Endothelial cell of umbilical vein (primary cell): ENCODE measurements around the gene DCP2. TPM values are rescaled to one million over a fixed set of nuclear protein-coding genes. Genes with fewer than 3 reads are reported as not detected.

Experiments used
- BruUV-seq: library from RNA; stranded (reverse); fragments of 400-500 nt; replicated peaks from 2 replicates; lab custom pipeline; 2021; lab: Mats Ljungman, UMichigan
- CTCF ChIA-PET: fragments of 300-600, 350-600 bp; sonication (Branson Sonifier 250); formaldehyde crosslinking; loops from one replicate; lab custom pipeline; 2021; ENCODE audit warnings: antibody characterized with exemption, inconsistent platforms; lab: Charles Lee
- POLR2A ChIA-PET: fragments of 300-600, 350-600 bp; sonication (Branson Sonifier 250); formaldehyde crosslinking; loops from one replicate; lab custom pipeline; 2021; ENCODE audit warnings: antibody characterized with exemption, inconsistent platforms; lab: Charles Lee
- DNase-seq: peaks from one replicate; pipeline ENCODE4 v3.0.0-alpha.2; 2011; ENCODE audit warnings: low read depth, low spot score
- FAIRE-seq: peaks from 2 replicates; lab custom pipeline; 2011; peaks lifted over from hg19 to GRCh38; lab: Jason Lieb, UNC
- H2AFZ ChIP-seq: 2 replicates; pipeline ENCODE4 v1.6.0; 2012; ENCODE audit warnings: low read depth, low read length, control low read depth, inconsistent platforms
- H3K27ac ChIP-seq: 2 replicates; pipeline ENCODE4 v1.5.1; 2011; ENCODE audit warnings: low read depth, mild to moderate bottlenecking, control low read depth, low read length, moderate library complexity; ENCODE audit not compliant: insufficient read depth
- H3K27me3 ChIP-seq, 2 experiments: 2 replicates each; pipeline versions ENCODE4 v1.6.0 to v1.6.1; 2011; ENCODE audit warnings: low read length in 2 of 2, mixed read lengths in 1 of 2; ENCODE audit not compliant: control insufficient read depth in 2 of 2, insufficient read depth in 2 of 2
- H3K36me3 ChIP-seq, 2 experiments: 2 replicates in 1 of 2; 3 replicates in 1 of 2; pipeline ENCODE4 v1.5.1; 2011; ENCODE audit warnings: low read length in 2 of 2, mild to moderate bottlenecking in 1 of 2, moderate library complexity in 1 of 2; ENCODE audit not compliant: control insufficient read depth in 2 of 2, insufficient read depth in 2 of 2; ENCODE audit errors: extremely low read depth in 1 of 2
- H3K4me1 ChIP-seq: 3 replicates; pipeline ENCODE4 v1.5.1; 2011; ENCODE audit warnings: mild to moderate bottlenecking, low read length; ENCODE audit not compliant: control insufficient read depth, insufficient read depth; ENCODE audit errors: extremely low read depth
- H3K4me2 ChIP-seq: 2 replicates; pipeline ENCODE4 v1.6.1; 2011; ENCODE audit warnings: low read length, control low read depth, mixed read lengths; ENCODE audit not compliant: insufficient read depth
- H3K4me3 ChIP-seq, 3 experiments: fragments of 200-600 bp in 1 of 3; sonication (generic), shearing (Covaris generic) in 1 of 3; replicated peaks in 1 of 3; 2 replicates each; pipeline ENCODE4 v1.5.1; 2011 to 2016; ENCODE audit warnings: control low read depth in 3 of 3, low read length in 3 of 3, mild to moderate bottlenecking in 2 of 3, inconsistent platforms in 1 of 3, low read depth in 1 of 3, moderate library complexity in 1 of 3; ENCODE audit not compliant: insufficient read depth in 1 of 3
- H3K79me2 ChIP-seq: 2 replicates; pipeline ENCODE4 v1.6.0; 2012; ENCODE audit warnings: low read length, inconsistent platforms; ENCODE audit not compliant: control insufficient read depth, insufficient read depth
- H3K9ac ChIP-seq: replicated peaks from 2 replicates; pipeline ENCODE3; 2011; ENCODE audit warnings: low read length, control low read depth; ENCODE audit not compliant: insufficient read depth; ENCODE audit errors: extremely low read depth
- H3K9me1 ChIP-seq: replicated peaks from 3 replicates; pipeline ENCODE4 v1.6.0; 2011; ENCODE audit warnings: mild to moderate bottlenecking, low read length; ENCODE audit not compliant: control insufficient read depth, insufficient read depth; ENCODE audit errors: extremely low read depth
- H3K9me3 ChIP-seq: replicated peaks from 2 replicates; pipeline ENCODE4 v1.5.1; 2012; ENCODE audit warnings: low read length, inconsistent platforms; ENCODE audit not compliant: control insufficient read depth, insufficient read depth
- H4K20me1 ChIP-seq: replicated peaks from 2 replicates; pipeline ENCODE3; 2011; ENCODE audit warnings: mild to moderate bottlenecking, low read length; ENCODE audit not compliant: control insufficient read depth, insufficient read depth; ENCODE audit errors: extremely low read depth
- EZH2 ChIP-seq: IDR thresholded peaks from 2 replicates; pipeline ENCODE4 v1.6.1; 2012; ENCODE audit warnings: borderline replicate concordance, low read depth, mild to moderate bottlenecking, moderate library complexity, low read length, inconsistent platforms; ENCODE audit not compliant: severe bottlenecking
- FOS ChIP-seq: IDR thresholded peaks from 2 replicates; pipeline ENCODE4 v1.6.1; 2011; ENCODE audit warnings: mild to moderate bottlenecking, low read length, moderate library complexity, borderline replicate concordance; ENCODE audit not compliant: insufficient read depth
- GATA2 ChIP-seq: IDR thresholded peaks from 2 replicates; pipeline ENCODE4 v1.7.0; 2011; ENCODE audit warnings: low read depth, mild to moderate bottlenecking, moderate library complexity, mixed read lengths, low read length; ENCODE audit not compliant: insufficient read length, insufficient read depth
- JUN ChIP-seq: IDR thresholded peaks from 2 replicates; pipeline ENCODE4 v1.6.1; 2011; ENCODE audit warnings: borderline replicate concordance, low read depth; ENCODE audit not compliant: insufficient read length, insufficient read depth
- MYC ChIP-seq: IDR thresholded peaks from one replicate; pipeline ENCODE4 v1.6.1; 2011; ENCODE audit warnings: mild to moderate bottlenecking, low read depth, low read length
- POLR2A ChIP-seq: IDR thresholded peaks from 2 replicates; pipeline ENCODE4 v1.6.1; 2012; ENCODE audit warnings: low read depth, mild to moderate bottlenecking, control low read depth, low read length
- POLR2AphosphoS5 ChIP-seq: IDR thresholded peaks from 2 replicates; pipeline ENCODE4 v1.6.1; 2012; ENCODE audit warnings: low read depth, mild to moderate bottlenecking, control low read depth, low read length, moderate library complexity; ENCODE audit not compliant: insufficient read depth
- dilution Hi-C: fragments of 300-500 bp; cut with MboI; formaldehyde crosslinking; loops from one replicate; pipeline ENCODE4 v1.15.0; 2019; ENCODE audit warnings: low sequenced_read_pairs; ENCODE audit not compliant: extremely low pct_ligation_motif_present
- intact Hi-C: fragments of 100-400 bp; cut with micrococcal nuclease; formaldehyde crosslinking; loops from one replicate; pipeline ENCODE4 v1.10.0; 2022
- polyA plus RNA-seq, 4 experiments: library from polyadenylated mRNA; depleted of rRNA in 3 of 4; stranded (reverse) in 3 of 4; unstranded in 1 of 4; fragments of >200 nt; gene quantifications; 2 replicates each; pipeline versions ENCODE4 v1.2.1 to v1.2.3, GENCODE V29; 2011 to 2012; ENCODE audit warnings: missing spikeins in 1 of 4
- total RNA-seq: library from RNA; stranded (reverse); gene quantifications from 2 replicates; pipeline ENCODE4 v1.2.3, GENCODE V29; 2021
- TF ChIP-seq, protein P1 (sequence below): IDR thresholded peaks from 2 replicates; pipeline ENCODE4 v1.6.1; 2011; ENCODE audit not compliant: insufficient read depth, insufficient read length
- TF ChIP-seq, protein P2 (sequence below), 2 donors: IDR thresholded peaks; 1 replicate in 1 of 2; 2 replicates in 1 of 2; pipeline ENCODE4 v1.5.1; 2011; ENCODE audit warnings: low read length in 2 of 2, mild to moderate bottlenecking in 2 of 2, moderate library complexity in 2 of 2, control low read depth in 1 of 2, inconsistent platforms in 1 of 2, low read depth in 1 of 2; ENCODE audit not compliant: insufficient read depth in 1 of 2; ENCODE audit errors: extremely low read depth in 1 of 2

DCP2 gene
- total and polyA plus RNA-seq, 2 donors (not counting 3 experiments of a cell fraction or from before 2014, with no cell fraction given) = 11.3 to 60.0 TPM

DNA sequence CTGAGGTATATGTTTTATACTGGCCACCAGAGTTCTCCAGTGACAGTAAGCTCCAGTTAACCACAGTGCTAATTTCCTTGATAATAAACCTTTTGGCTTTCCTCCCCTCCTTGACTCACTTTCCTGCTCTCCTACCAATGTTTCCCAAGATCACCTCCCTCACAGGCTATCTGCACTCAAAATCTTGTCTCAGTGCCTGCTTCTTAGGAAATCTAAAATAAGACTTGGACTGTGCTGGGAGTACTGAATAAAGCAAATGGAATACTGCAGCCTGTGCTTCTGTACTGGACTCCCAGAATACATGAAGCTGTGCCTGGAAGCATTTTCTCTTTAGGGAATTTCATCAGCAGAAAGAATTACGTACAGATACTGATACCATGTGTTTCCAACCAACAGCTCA, 1.7 kb upstream of the DCP2 start:
- Histone ChIP-seq H3K9me3 (no peaks in the 10 kb centered on the region), H3K27ac (no peak overlapping the region), H3K9ac (no peak overlapping the region), H3K79me2 (peaks cover 33% of the 10 kb centered on the region), H3K27me3 (no peaks in the 10 kb centered on the region), H2AFZ (peak overlapping the region; percentile 38), H3K4me1 (peaks cover 21% of the 10 kb centered on the region), H4K20me1 (peaks cover 3% of the 10 kb centered on the region), H3K36me3 (no peaks in the 10 kb centered on the region), H3K9me1 (no peaks in the 10 kb centered on the region), H3K4me2 (no peak overlapping the region), H3K4me3 (no peak overlapping the region)
- CTCF ChIA-PET = interaction anchor here (0.9 to 1.9 kb wide), 4 partner anchors 17 to 631 kb away, joined by 3 to 12 read pairs (median 3); no protein-coding TSS in a partner anchor
- dilution Hi-C loops = no loop called here
- TF ChIP-seq GATA2 (peak; percentile 27), FOS (no peak)
- DNase-seq (no peak), FAIRE-seq (no peak)
- intact Hi-C loops = no loop called here
- BruUV-seq = no TSS peak
- POLR2A ChIA-PET = no interaction called here

DNA sequence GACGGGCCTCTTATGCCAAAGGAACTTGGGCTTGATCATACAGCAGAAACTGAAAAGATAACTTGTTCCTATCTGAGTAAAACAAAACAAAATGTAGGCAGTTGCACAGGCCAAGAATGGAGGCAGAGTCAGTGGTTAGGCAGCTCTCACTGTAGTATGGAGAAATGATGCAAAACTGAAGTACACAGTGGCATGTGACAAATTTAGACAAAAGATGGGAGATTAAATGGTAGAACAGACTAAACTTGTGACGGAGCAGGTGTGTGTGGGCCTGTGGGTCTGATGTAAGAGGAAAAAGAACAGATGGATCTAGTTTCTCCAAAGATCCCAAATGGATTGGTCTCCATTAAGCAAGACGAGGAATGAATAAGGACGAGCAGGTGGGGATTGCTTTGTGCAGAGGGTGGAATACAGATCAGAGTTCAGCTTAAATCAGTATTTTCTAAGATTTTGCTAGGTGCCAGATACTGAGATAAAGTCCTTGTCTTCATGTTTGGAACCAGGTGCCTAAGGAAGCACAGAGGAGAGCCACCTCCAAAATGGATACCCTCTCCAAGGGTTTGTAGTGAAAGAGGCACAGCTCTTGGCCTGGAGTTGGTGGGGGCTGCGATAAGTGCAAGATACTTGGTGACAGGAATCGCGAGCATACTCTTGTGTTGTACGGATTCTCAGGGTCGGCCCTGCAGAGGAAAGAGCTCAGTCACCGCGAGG, 722 bp upstream of the DCP2 start:
- dilution Hi-C loops = no loop called here
- TSS peak; percentile 60 for BruUV-seq
- H3K79me2 ChIP-seq = peaks cover 42% of the 10 kb centered on the region
- TF ChIP-seq, protein P1, sequence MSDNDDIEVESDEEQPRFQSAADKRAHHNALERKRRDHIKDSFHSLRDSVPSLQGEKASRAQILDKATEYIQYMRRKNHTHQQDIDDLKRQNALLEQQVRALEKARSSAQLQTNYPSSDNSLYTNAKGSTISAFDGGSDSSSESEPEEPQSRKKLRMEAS = no peak
- TF ChIP-seq EZH2 (no peak), MYC (no peak), FOS (no peak), JUN (no peak), POLR2A (no peak), POLR2AphosphoS5 (no peak), GATA2 (no peak)
- TF ChIP-seq, protein P2, sequence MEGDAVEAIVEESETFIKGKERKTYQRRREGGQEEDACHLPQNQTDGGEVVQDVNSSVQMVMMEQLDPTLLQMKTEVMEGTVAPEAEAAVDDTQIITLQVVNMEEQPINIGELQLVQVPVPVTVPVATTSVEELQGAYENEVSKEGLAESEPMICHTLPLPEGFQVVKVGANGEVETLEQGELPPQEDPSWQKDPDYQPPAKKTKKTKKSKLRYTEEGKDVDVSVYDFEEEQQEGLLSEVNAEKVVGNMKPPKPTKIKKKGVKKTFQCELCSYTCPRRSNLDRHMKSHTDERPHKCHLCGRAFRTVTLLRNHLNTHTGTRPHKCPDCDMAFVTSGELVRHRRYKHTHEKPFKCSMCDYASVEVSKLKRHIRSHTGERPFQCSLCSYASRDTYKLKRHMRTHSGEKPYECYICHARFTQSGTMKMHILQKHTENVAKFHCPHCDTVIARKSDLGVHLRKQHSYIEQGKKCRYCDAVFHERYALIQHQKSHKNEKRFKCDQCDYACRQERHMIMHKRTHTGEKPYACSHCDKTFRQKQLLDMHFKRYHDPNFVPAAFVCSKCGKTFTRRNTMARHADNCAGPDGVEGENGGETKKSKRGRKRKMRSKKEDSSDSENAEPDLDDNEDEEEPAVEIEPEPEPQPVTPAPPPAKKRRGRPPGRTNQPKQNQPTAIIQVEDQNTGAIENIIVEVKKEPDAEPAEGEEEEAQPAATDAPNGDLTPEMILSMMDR (IDR thresholded peaks at IDR 0.05; ENCODE audit: extremely low read depth in 1 of 2, insufficient read depth in 1 of 2, low read depth in 1 of 2, low read length in 2 of 2) = no peak
- H3K27me3 ChIP-seq = no peaks in the 10 kb centered on the region
- H2AFZ ChIP-seq = peak overlapping the region; percentile 82
- intact Hi-C loops = loop anchor here (1.0 kb wide), 4 partner anchors 12 to 537 kb away; partner anchors contain the start of genes REEP5 and YTHDC2
- no peaks in the 10 kb centered on the region for H3K9me3 ChIP-seq
- ChIA-PET CTCF (interaction anchor here (0.6 to 1.9 kb wide), 11 partner anchors 11 to 630 kb away, joined by 3 to 12 read pairs (median 3); partner anchors contain the start of gene SRP19), POLR2A (interaction anchor here (0.6 to 1.3 kb wide), 3 partner anchors 32 to 538 kb away, joined by 3 to 5 read pairs (median 3); partner anchors contain the start of gene YTHDC2)
- H3K4me3 ChIP-seq = peak overlapping the region in 2 of 3 experiments; percentile 99
- peaks cover 3% of the 10 kb centered on the region for H4K20me1 ChIP-seq
- peak overlapping the region; percentile 64 for H3K4me2 ChIP-seq
- no peak for FAIRE-seq
- peaks cover 21% of the 10 kb centered on the region for H3K4me1 ChIP-seq
- no peaks in the 10 kb centered on the region for H3K9me1 ChIP-seq
- H3K27ac ChIP-seq = peak overlapping the region; percentile 14
- peak overlapping the region; percentile 33 for H3K9ac ChIP-seq
- no peaks in the 10 kb centered on the region for H3K36me3 ChIP-seq
- no peak for DNase-seq
